NT2/D1 (cell line): ENCODE data around the gene GEMIN4.
"Not testable (repeated sequence)": the region's sequence is repeated elsewhere in the genome, so short reads cannot be mapped to it uniquely, and the experiment has no call there.

Source experiments
- DNase-seq: peaks from one replicate; pipeline ENCODE4 v3.0.0-alpha.2; 2011; ENCODE audit warnings: low read depth, low spot score
- H3K27me3 ChIP-seq: 2 replicates; pipeline ENCODE4 v1.6.0; 2011; ENCODE audit warnings: mild to moderate bottlenecking; ENCODE audit not compliant: insufficient read length, insufficient read depth
- H3K36me3 ChIP-seq: 2 replicates; pipeline ENCODE4 v1.6.1; 2011; ENCODE audit warnings: mild to moderate bottlenecking, low read length, mixed read lengths; ENCODE audit not compliant: insufficient read depth, insufficient read length
- H3K4me1 ChIP-seq: 2 replicates; pipeline ENCODE4 v1.5.1; 2011; ENCODE audit not compliant: insufficient read depth, insufficient read length
- H3K4me3 ChIP-seq: 2 replicates; pipeline ENCODE4 v1.5.1; 2011; ENCODE audit warnings: low read depth; ENCODE audit not compliant: insufficient read length
- H3K9ac ChIP-seq: 2 replicates; pipeline ENCODE4 v1.6.0; 2011; ENCODE audit warnings: low read depth; ENCODE audit not compliant: insufficient read length
- H3K9me3 ChIP-seq: 2 replicates; pipeline ENCODE4 v1.5.1; 2011; ENCODE audit warnings: mild to moderate bottlenecking, low read length; ENCODE audit not compliant: insufficient read depth
- SUZ12 ChIP-seq: IDR thresholded peaks from 2 replicates; pipeline ENCODE4 v1.6.1; 2011; ENCODE audit not compliant: insufficient read length, insufficient read depth; ENCODE audit errors: extremely low read depth
- YY1 ChIP-seq: IDR thresholded peaks from 2 replicates; pipeline ENCODE4 v1.6.1; 2011; ENCODE audit not compliant: insufficient read length, insufficient read depth
- ZNF274 ChIP-seq: IDR thresholded peaks from 2 replicates; pipeline ENCODE4 v1.6.1; 2011; ENCODE audit warnings: mild to moderate bottlenecking, low read depth, low read length

GEMIN4 gene

DNA sequence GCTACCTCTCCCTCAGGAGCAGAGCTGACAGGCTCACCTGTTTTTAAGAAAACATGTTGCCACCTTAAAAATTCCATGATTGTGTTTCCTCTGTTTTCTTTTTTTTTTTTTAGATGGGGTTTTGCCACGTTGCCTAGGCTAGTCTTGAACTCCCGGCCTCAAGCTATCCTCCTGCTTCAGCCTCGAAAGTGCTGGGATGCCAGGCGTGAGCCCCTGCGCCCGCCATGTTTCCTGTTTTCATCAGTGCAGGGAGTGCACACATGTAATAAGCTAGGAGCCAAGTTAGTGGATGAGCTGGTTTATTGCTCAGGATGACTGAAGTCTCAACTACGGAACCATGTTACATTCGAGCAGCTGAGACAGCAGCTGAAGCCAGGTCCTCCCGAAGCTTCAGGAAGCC lies 43.7 kb upstream of the GEMIN4 start:
- Histone ChIP-seq H3K36me3 (peaks cover 60% of the 10 kb centered on the region), H3K9me3 (no peaks in the 10 kb centered on the region), H3K9ac (no peak overlapping the region), H3K27me3 (no peaks in the 10 kb centered on the region), H3K4me3 (no peak overlapping the region), H3K4me1 (peaks cover 3% of the 10 kb centered on the region)
- TF ChIP-seq YY1: no peak
- TF ChIP-seq ZNF274: no peak
- TF ChIP-seq SUZ12: no peak
- DNase-seq: no peak

DNA sequence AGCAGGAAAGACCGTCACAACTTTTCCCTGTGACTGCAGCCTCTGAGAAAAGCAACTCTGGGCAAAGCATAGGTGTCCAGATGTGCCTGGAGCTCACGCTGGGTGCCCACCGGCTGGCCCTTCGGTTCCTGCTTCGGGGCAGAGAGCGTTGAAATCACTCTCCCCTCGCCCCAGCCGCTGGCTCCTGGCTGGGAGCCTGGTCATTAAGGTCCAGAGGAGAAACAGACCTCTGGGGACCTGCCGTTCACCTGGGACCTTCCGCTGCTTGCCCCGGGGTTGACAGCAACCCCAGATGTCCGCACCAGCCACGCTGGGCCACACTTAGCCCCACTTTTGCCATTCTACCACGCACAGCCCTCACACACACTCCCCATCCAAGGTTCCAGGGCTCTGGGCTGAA lies 43.2 kb upstream of the GEMIN4 start:
- Histone ChIP-seq H3K36me3 (peaks cover 57% of the 10 kb centered on the region), H3K9ac (no peak overlapping the region), H3K4me1 (peaks cover 4% of the 10 kb centered on the region), H3K9me3 (no peaks in the 10 kb centered on the region), H3K4me3 (no peak overlapping the region), H3K27me3 (no peaks in the 10 kb centered on the region)
- DNase-seq: no peak
- no peak for TF ChIP-seq ZNF274
- TF ChIP-seq SUZ12: no peak
- TF ChIP-seq YY1: no peak

DNA sequence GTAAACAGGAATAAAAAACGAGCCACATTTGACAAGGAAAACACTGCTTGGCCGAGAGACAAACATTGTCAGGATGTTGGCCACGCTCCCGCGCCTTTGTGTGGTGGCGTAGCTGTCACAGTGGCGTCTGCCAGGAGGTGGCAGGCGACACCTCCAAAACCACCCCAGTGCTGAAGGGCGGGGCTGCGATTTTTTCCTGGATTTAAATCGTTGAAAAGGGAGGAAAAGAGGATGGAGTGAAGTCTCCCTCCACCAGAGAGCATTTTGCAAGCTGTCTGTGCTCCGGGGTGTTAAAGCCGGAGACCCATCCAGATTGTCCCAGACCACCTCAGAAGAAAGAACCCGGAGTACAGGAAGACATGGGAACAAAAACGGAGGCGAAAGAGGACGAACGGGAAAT lies 42.8 kb upstream of the GEMIN4 start:
- Histone ChIP-seq H3K4me3 (no peak overlapping the region), H3K27me3 (no peaks in the 10 kb centered on the region), H3K4me1 (peaks cover 5% of the 10 kb centered on the region), H3K36me3 (peaks cover 57% of the 10 kb centered on the region), H3K9ac (no peak overlapping the region), H3K9me3 (no peaks in the 10 kb centered on the region)
- no peak for TF ChIP-seq YY1
- no peak for TF ChIP-seq SUZ12
- TF ChIP-seq ZNF274: no peak
- DNase-seq: no peak

DNA sequence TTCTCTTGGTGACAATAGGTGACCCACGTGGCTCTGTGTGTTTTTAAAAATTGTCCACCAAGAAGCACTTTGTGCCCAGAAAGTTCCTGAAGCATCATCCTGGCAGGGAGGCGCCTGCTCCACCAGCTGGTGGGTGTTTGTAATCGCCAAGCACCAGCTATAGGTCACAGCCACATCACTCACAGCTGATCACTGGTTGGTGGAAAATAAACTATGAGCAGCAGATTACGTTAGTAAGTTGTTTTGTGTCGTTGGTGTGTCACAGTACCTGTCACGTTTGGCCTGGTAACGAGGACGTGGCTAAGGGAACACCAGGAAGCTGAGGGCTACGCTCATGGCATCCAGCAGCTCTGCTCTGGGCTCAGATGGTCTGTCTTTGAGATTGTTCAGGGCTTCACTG lies 40.2 kb upstream of the GEMIN4 start:
- no peak for DNase-seq
- peaks cover 61% of the 10 kb centered on the region for H3K36me3 ChIP-seq
- no peaks in the 10 kb centered on the region for H3K9me3 ChIP-seq
- no peak overlapping the region for H3K9ac ChIP-seq
- H3K4me3 ChIP-seq: no peak overlapping the region
- no peaks in the 10 kb centered on the region for H3K27me3 ChIP-seq
- H3K4me1 ChIP-seq: peaks cover 7% of the 10 kb centered on the region
- TF ChIP-seq ZNF274: no peak
- no peak for TF ChIP-seq YY1
- TF ChIP-seq SUZ12: no peak

DNA sequence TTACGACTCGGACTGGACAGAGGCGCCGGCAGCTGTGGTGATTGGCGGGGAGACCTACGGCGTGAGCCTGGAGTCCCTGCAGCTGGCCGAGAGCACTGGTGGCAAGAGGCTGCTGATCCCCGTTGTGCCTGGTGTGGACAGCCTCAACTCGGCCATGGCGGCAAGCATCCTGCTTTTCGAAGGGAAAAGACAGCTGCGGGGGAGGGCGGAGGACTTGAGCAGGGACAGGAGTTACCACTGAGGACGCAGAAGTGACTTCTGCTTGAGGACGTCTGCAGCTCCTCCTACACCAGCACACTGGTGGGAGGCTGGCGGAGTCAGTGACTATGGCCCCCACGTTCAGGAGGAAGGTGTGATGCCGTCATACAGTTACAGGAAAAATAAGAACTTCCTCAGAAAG lies 39.8 kb upstream of the GEMIN4 start:
- Histone ChIP-seq H3K27me3 (no peaks in the 10 kb centered on the region), H3K4me1 (peaks cover 7% of the 10 kb centered on the region), H3K4me3 (no peak overlapping the region), H3K9ac (no peak overlapping the region), H3K36me3 (peaks cover 56% of the 10 kb centered on the region), H3K9me3 (no peaks in the 10 kb centered on the region)
- no peak for DNase-seq
- TF ChIP-seq YY1 (no peak), ZNF274 (no peak), SUZ12 (no peak)

DNA sequence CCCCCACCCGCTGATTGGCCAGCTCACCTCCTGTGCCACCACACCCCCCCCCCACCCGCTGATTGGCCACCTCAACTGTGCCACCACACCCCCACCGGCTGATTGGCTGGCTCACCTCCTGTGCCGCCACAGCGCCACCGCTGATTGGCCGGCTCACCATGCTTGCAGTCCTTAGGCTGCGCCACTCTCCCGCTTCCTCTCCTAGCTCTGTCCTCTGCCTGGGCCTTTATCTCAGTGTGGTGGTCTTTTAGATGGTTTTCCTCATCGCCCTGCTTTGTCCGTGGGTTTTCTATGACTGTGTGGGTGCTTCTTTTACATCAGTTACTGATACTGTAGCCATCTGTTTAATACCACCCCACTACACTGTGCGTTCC lies 38.8 kb upstream of the GEMIN4 start:
- peaks cover 52% of the 10 kb centered on the region for H3K36me3 ChIP-seq
- DNase-seq, H3K9me3 ChIP-seq, H3K9ac ChIP-seq, H3K27me3 ChIP-seq, H3K4me3 ChIP-seq, H3K4me1 ChIP-seq: not testable (repeated sequence)

DNA sequence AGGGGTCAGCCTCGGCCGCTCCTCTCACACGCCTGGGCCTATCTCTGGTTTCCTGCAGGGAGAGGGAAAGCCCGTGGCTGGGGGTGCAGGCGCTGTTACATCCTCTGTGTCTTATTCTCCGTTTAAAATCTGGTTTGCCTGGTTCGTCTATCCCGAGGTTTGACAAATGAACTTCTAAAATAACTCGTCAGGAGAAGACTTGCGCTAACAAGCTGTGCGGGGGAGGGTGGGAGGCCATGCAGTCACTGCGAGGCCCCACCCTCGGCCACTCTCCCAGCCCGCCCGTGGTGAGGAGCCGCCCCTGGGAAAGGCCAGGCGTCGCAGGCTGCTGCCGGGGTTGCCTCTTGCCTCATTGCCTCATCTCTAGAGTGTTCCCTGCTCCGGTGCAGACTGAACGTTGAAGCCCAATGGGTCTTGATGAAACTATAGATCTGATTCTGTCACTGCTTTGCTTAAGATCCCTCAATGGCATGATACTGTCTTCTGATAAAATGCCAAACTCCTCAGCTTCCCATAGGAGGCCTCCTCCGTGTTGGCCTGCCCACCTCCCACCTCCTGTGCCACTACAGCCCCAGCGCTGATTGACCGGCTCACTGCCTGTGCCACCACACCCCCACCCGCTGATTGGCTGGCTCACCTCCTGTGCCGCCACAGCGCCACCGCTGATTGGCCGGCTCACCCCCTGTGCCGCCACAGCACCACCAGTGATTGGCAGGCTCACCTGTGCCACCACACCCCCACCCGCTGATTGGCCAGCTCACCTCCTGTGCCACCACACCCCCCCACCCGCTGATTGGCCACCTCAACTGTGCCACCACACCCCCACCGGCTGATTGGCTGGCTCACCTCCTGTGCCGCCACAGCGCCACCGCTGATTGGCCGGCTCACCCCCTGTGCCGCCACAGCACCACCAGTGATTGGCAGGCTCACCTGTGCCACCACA lies 38.1 kb upstream of the GEMIN4 start:
- not testable (repeated sequence) for H3K4me3 ChIP-seq, H3K27me3 ChIP-seq, DNase-seq, H3K9me3 ChIP-seq, H3K4me1 ChIP-seq, H3K9ac ChIP-seq
- peaks cover 55% of the 10 kb centered on the region for H3K36me3 ChIP-seq
